MCF 10A (cell line): Measurements from ENCODE around the gene GCNT1. TPM values are rescaled to one million over a fixed set of nuclear protein-coding genes. Genes with fewer than 3 reads are reported as not detected.

Experiments
- BruUV-seq: library from RNA; stranded (reverse); fragments of 400-500 nt; replicated peaks from 2 replicates; lab custom pipeline; 2021; lab: Mats Ljungman, UMichigan
- CTCF ChIA-PET: fragments of 300-600 bp; sonication (Branson Sonifier 250); formaldehyde crosslinking; extraction: SDS; loops from one replicate; lab custom pipeline; 2021; ENCODE audit warnings: antibody characterized with exemption, inconsistent platforms; lab: Yijun Ruan, JAX
- POLR2A ChIA-PET: fragments of 300-600, 350-650 bp; sonication (Branson Sonifier 250); formaldehyde crosslinking; extraction: SDS; loops from one replicate; lab custom pipeline; 2020; ENCODE audit warnings: antibody characterized with exemption, inconsistent platforms; lab: Yijun Ruan, JAX
- DNase-seq: peaks from one replicate; pipeline ENCODE4 v3.0.0-alpha.2; 2018; ENCODE audit not compliant: unreplicated experiment
- H3K27ac Mint-ChIP-seq: one replicate; pipeline ENCODE4 v1.8.0; 2022; ENCODE audit warnings: mild to moderate bottlenecking, low read depth, mixed read lengths; ENCODE audit not compliant: unreplicated experiment
- H3K27me3 Mint-ChIP-seq: one replicate; pipeline ENCODE4 v1.8.0; 2022; ENCODE audit warnings: mixed read lengths; ENCODE audit not compliant: insufficient read depth, unreplicated experiment
- H3K36me3 Mint-ChIP-seq: one replicate; pipeline ENCODE4 v1.8.0; 2022; ENCODE audit warnings: mild to moderate bottlenecking, moderate library complexity, mixed read lengths; ENCODE audit not compliant: insufficient read depth, unreplicated experiment
- H3K4me1 Mint-ChIP-seq: one replicate; pipeline ENCODE4 v1.8.0; 2022; ENCODE audit warnings: mixed read lengths; ENCODE audit not compliant: insufficient read depth, unreplicated experiment
- H3K4me3 Mint-ChIP-seq: one replicate; pipeline ENCODE4 v1.8.0; 2022; ENCODE audit warnings: mild to moderate bottlenecking, moderate library complexity, mixed read lengths; ENCODE audit not compliant: unreplicated experiment
- H3K9me3 Mint-ChIP-seq: one replicate; pipeline ENCODE4 v1.8.0; 2022; ENCODE audit warnings: mixed read lengths; ENCODE audit not compliant: unreplicated experiment
- intact Hi-C: fragments of 100-400 bp; cut with micrococcal nuclease; formaldehyde crosslinking; loops from 2 replicates; pipeline ENCODE4 v1.14.1; 2022
- total RNA-seq: library from RNA; stranded (reverse); gene quantifications from 2 replicates; pipeline ENCODE4 v1.2.3, GENCODE V29; 2022
- TF ChIP-seq, protein P1 (sequence below): fragments of 200-600 bp; IDR thresholded peaks from one replicate; pipeline ENCODE4 v1.8.0; 2022; ENCODE audit warnings: antibody characterized with exemption, mild to moderate bottlenecking; ENCODE audit not compliant: unreplicated experiment

Gene GCNT1
- total RNA-seq, 1 experiment from 2014 or later: 11.5 TPM

DNA sequence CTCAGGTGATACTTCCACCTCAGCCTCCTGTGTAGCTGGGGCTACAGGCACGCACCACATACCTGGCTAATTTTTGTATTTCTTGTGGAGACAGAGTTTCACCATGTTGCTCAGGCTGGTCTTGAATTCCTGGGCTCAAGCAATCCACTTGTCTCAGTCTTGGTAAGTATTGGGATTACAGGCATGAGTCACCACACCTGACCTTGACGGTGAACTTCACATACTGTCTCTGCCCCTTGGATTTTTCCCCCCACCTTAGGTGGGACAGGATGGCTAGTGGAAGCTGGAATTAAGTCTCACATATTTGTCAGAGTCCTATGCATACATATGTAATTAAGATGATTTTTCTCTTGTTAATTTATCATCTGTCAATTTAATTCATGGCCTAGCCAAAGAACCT, 43.8 kb upstream of the GCNT1 start:
- H3K27ac Mint-ChIP-seq: no peak overlapping the region
- POLR2A ChIA-PET: no interaction called here
- peak; percentile 42 for DNase-seq

DNA sequence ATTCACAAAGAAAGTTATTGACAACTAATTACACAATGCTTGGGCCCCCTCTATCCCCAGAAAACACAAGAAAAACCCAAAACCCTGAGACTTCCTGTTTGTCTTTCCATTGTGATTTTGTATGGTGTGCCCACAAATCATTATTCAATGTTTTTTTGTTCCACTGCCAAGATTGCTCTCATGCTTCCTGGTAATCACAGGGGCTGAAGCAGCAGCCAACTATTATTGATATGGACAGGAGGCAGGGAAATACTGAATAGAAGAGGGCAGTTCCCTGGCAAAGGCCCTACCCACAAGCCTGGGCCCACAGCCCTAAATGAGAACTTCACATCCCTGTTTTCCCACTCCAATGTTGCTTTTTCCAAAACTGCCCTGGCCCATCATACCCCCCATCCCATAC, 43.3 kb upstream of the GCNT1 start:
- no peak overlapping the region for H3K27ac Mint-ChIP-seq
- H3K36me3 Mint-ChIP-seq: no peaks in the 10 kb centered on the region
- ChIA-PET POLR2A (no interaction called here), CTCF (no interaction called here)
- peak; percentile 29 for DNase-seq
- peaks cover 8% of the 10 kb centered on the region for H3K9me3 Mint-ChIP-seq
- no peak overlapping the region for H3K4me3 Mint-ChIP-seq
- H3K4me1 Mint-ChIP-seq: peaks cover 13% of the 10 kb centered on the region
- BruUV-seq: no TSS peak
- TF ChIP-seq, protein P1, sequence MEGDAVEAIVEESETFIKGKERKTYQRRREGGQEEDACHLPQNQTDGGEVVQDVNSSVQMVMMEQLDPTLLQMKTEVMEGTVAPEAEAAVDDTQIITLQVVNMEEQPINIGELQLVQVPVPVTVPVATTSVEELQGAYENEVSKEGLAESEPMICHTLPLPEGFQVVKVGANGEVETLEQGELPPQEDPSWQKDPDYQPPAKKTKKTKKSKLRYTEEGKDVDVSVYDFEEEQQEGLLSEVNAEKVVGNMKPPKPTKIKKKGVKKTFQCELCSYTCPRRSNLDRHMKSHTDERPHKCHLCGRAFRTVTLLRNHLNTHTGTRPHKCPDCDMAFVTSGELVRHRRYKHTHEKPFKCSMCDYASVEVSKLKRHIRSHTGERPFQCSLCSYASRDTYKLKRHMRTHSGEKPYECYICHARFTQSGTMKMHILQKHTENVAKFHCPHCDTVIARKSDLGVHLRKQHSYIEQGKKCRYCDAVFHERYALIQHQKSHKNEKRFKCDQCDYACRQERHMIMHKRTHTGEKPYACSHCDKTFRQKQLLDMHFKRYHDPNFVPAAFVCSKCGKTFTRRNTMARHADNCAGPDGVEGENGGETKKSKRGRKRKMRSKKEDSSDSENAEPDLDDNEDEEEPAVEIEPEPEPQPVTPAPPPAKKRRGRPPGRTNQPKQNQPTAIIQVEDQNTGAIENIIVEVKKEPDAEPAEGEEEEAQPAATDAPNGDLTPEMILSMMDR: no peak
- intact Hi-C loops: no loop called here
- no peaks in the 10 kb centered on the region for H3K27me3 Mint-ChIP-seq

More for the DNA sequence above, 43.8 kb upstream of the GCNT1 start:
- intact Hi-C loops: no loop called here
- TF ChIP-seq, protein P1: no peak
- CTCF ChIA-PET: no interaction called here
- H3K36me3 Mint-ChIP-seq: no peaks in the 10 kb centered on the region
- peaks cover 13% of the 10 kb centered on the region for H3K4me1 Mint-ChIP-seq
- no TSS peak for BruUV-seq
- peaks cover 8% of the 10 kb centered on the region for H3K9me3 Mint-ChIP-seq
- no peak overlapping the region for H3K4me3 Mint-ChIP-seq
- no peaks in the 10 kb centered on the region for H3K27me3 Mint-ChIP-seq

DNA sequence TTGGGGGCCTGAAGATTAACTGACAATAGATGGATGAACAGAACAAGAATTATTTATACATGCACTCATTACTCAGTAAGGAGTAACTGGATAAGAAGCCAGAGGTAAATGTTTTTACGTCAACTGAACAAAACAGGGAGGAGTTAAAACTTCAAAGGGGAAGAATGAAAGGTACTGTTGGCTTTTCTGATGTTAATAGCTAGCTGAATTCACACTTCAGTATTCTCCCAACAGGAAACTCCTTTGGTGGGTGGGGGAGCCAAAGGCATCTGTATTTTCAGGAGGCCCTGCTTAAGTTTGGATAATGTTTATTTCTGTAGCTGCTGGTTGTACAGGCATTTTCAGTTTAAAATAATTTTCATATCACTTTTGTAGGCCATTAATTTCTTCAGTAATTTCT, 41.6 kb upstream of the GCNT1 start:
- ChIA-PET POLR2A (no interaction called here), CTCF (interaction anchor here (1.4 to 1.6 kb wide), 2 partner anchors 13 to 24 kb away, joined by 3 to 8 read pairs; partner anchors contain the start of gene RFK)
- intact Hi-C loops: no loop called here
- H3K27ac Mint-ChIP-seq: no peak overlapping the region
- peaks cover 8% of the 10 kb centered on the region for H3K9me3 Mint-ChIP-seq
- no TSS peak for BruUV-seq
- no peak for DNase-seq
- H3K27me3 Mint-ChIP-seq: no peaks in the 10 kb centered on the region
- H3K4me1 Mint-ChIP-seq: peaks cover 13% of the 10 kb centered on the region
- no peak overlapping the region for H3K4me3 Mint-ChIP-seq
- TF ChIP-seq, protein P1: no peak
- H3K36me3 Mint-ChIP-seq: no peaks in the 10 kb centered on the region

DNA sequence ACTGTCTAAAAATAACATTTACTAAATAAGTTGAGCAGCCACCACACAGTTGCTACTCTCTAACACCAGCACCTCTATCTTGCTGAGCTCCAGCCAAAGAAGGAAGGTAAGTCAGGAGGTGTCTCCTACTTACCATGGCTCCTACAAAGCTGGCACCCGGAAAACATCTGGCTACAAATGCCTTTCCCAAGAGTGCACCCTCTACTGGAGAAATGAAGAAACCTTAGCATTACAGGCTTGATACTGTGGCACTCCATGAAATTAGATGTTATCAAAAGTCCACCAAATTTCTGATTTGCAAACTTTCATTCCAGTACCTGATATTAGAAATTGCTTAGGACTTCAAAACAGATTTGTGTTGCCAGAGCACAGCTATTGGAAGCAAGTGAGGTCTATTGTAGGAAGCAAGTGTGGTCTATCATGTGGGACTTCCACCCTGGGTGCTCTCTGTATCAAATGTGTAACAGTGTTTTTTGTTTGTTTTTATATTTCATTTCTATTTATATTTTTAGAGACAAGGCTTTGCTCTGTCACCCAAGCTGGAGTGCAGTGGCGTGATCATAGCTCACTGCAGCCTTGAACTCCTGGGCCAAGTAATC, 39.1 kb upstream of the GCNT1 start:
- intact Hi-C loops: no loop called here
- CTCF ChIA-PET: interaction anchor here (0.5 to 1.9 kb wide), 16 partner anchors 8 to 347 kb away, joined by 3 to 10 read pairs (median 4); no protein-coding TSS in a partner anchor

More for the DNA sequence above, 39.1 kb upstream of the GCNT1 start:
- Mint-ChIP-seq H3K36me3 (no peaks in the 10 kb centered on the region), H3K4me1 (peaks cover 10% of the 10 kb centered on the region), H3K9me3 (no peaks in the 10 kb centered on the region), H3K4me3 (no peak overlapping the region), H3K27ac (no peak overlapping the region), H3K27me3 (no peaks in the 10 kb centered on the region)
- DNase-seq: peak; percentile 59
- BruUV-seq: no TSS peak
- POLR2A ChIA-PET: interaction anchor here (0.7 kb wide), 1 partner anchor 61 kb away, joined by 3 read pairs; no protein-coding TSS in a partner anchor
- TF ChIP-seq, protein P1: peak; percentile 46
